ENCODE results near the gene SLC4A3.

DNA sequence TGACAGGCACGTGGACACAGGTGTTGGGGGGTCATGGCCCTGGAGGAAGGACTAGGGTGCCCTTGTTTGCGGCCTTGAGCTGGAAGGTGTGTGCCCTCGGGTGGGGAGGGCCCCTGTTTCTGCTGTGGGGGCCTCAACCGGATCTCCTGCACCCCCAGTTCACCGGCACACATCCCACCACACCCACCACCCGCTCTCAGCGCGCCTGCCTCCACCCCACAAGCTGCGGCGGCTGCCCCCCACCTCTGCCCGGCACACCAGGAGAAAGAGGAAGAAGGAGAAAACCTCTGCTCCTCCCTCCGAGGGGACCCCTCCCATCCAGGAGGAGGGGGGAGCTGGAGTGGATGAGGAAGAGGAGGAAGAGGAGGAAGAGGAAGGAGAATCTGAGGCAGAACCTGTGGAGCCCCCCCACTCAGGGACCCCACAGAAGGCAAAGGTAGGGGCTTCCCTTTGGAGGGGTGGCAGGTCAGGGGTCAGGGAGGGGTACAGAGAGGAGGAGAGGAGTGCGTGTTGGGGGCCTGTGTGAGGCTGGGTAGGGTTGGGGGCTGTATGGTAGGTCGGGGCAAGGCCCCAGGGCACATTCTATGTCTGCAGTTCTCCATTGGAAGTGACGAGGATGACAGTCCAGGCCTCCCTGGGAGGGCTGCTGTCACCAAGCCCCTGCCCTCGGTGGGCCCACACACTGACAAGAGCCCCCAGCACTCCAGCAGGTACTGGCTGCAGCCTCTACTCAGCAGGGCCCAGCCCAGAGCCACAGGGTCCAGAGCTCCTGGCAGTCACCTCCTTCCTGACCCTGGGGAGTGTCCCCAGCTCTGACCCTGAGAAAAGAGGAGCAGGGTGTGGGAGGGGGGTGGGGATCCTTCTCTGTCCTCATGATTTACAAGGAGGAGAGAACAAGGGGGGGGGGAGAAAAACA lies 1.8 kb downstream of the SLC4A3 start:
- TF ChIP-seq, protein P1, sequence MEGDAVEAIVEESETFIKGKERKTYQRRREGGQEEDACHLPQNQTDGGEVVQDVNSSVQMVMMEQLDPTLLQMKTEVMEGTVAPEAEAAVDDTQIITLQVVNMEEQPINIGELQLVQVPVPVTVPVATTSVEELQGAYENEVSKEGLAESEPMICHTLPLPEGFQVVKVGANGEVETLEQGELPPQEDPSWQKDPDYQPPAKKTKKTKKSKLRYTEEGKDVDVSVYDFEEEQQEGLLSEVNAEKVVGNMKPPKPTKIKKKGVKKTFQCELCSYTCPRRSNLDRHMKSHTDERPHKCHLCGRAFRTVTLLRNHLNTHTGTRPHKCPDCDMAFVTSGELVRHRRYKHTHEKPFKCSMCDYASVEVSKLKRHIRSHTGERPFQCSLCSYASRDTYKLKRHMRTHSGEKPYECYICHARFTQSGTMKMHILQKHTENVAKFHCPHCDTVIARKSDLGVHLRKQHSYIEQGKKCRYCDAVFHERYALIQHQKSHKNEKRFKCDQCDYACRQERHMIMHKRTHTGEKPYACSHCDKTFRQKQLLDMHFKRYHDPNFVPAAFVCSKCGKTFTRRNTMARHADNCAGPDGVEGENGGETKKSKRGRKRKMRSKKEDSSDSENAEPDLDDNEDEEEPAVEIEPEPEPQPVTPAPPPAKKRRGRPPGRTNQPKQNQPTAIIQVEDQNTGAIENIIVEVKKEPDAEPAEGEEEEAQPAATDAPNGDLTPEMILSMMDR (conservative IDR thresholded peaks at IDR 0.05; ENCODE audit: low read depth, low read length): no peak
- TF ChIP-seq EZH2phosphoT487 (IDR thresholded peaks at IDR 0.05; ENCODE audit: borderline replicate concordance, low read length): no peak
